Lower leg skin (tissue), 4 donors: ENCODE measurements around the gene RAD51. TPM values are rescaled to one million over a fixed set of nuclear protein-coding genes. Genes with fewer than 3 reads are reported as not detected.

Experiments
- DNase-seq, 2 donors: peaks; one replicate each; pipeline ENCODE4 v3.0.0-alpha.2; 2019; ENCODE audit warnings: low spot score in 2 of 2
- H3K4me3 ChIP-seq: fragments of 200-600 bp; sonication (generic); 2 replicates; pipeline ENCODE4 v1.5.1; 2017; ENCODE audit warnings: mild to moderate bottlenecking, low read depth; ENCODE audit not compliant: poor library complexity, severe bottlenecking
- CTCF ChIP-seq, 3 donors: fragments of 450-650 bp; IDR thresholded peaks; one replicate each; pipeline ENCODE4 v1.5.1; 2016; ENCODE audit warnings: antibody characterized with exemption in 3 of 3, mild to moderate bottlenecking in 3 of 3, moderate library complexity in 2 of 3
- POLR2A ChIP-seq, 2 donors: fragments of 450-650 bp; IDR thresholded peaks; one replicate each; pipeline ENCODE4 v1.6.1; 2016 to 2017; ENCODE audit warnings: antibody characterized with exemption in 2 of 2, mild to moderate bottlenecking in 1 of 2, moderate library complexity in 1 of 2
- WGBS, 2 donors: methylation state at CpG; one replicate each; pipeline ENCODE4 v1.1.5; 2018; 5-methylcytosine and 5-hydroxymethylcytosine counted together
- intact Hi-C: fragments of 100-400 bp; cut with DNase I; formaldehyde crosslinking; loops from one replicate; pipeline ENCODE4 v1.15.0; 2023; ENCODE audit warnings: low total_unique reads
- total RNA-seq, 4 donors: library from RNA; depleted of rRNA; stranded (reverse); fragments of >200 nt; gene quantifications; one replicate each; pipeline ENCODE4 v1.1.0, GENCODE V29; 2016

Gene RAD51
- total RNA-seq, 4 donors from 2014 or later: 0.46 to 1.4 (median 0.68) TPM

- intact Hi-C loops: no loop called here
- 71 to 77% methylated on average over 2 of the region's 2 CpGs for WGBS, 2 donors
- no peak for TF ChIP-seq POLR2A (IDR thresholded peaks at IDR 0.05)
- TF ChIP-seq CTCF (IDR thresholded peaks at IDR 0.05): no peak
Observed at GRCh38 chr15:40743485-40743901, 48.5 kb downstream of the RAD51 start.

GRCh38 chr15:40743921-40744814 is 49.2 kb downstream of the RAD51 start:
- WGBS, 2 donors: 68 to 73% methylated on average over 12 of the region's 12 CpGs
- intact Hi-C loops: no loop called here
- DNase-seq: no peak
- H3K4me3 ChIP-seq: no peak overlapping the region
- TF ChIP-seq CTCF (IDR thresholded peaks at IDR 0.05) (no peak), POLR2A (IDR thresholded peaks at IDR 0.05) (no peak)

More at GRCh38 chr15:40743485-40743901, 48.5 kb downstream of the RAD51 start:
- DNase-seq: no peak
- no peak overlapping the region for H3K4me3 ChIP-seq

GRCh38 chr15:40744815-40745152 is 49.8 kb downstream of the RAD51 start:
- TF ChIP-seq POLR2A (IDR thresholded peaks at IDR 0.05) (no peak), CTCF (IDR thresholded peaks at IDR 0.05) (no peak)
- DNase-seq: no peak
- no peak overlapping the region for H3K4me3 ChIP-seq
- intact Hi-C loops: loop anchor here (5.0 kb wide), 1 partner anchor 38 kb away; no protein-coding TSS in a partner anchor
- WGBS, 2 donors: 90 to 96% methylated on average over 5 of the region's 5 CpGs

DNA sequence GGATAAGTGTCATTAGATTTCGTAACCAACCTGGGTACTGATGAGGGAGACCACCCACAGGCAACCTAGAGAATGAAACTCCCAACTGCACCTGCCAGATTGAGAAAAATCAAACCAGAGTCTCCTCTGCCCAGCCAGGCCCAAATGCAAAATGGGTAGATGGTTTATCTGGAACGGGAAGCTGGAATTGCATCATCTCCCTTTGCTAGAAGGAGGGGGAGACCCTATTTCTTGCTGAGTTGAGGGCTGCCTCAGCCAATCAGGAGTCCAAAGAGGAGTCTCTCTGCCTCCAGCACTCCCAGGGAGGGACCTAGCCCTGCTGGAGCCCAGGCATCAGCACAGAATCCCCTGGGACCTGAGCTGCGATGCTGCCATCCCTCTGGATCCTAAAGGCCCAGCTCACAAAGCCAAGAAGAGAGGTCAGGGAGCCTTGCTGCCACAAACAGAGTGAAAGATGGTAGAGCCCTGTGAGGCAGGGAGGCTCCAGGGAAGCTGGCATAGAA is 52.0 kb downstream of the RAD51 start:
- 68 to 75% methylated on average over 3 of the region's 3 CpGs for WGBS, 2 donors
- intact Hi-C loops: loop anchor here (5.0 kb wide), 1 partner anchor 35 kb away; no protein-coding TSS in a partner anchor
- no peak for DNase-seq
- no peak for TF ChIP-seq POLR2A (IDR thresholded peaks at IDR 0.05)
- TF ChIP-seq CTCF (IDR thresholded peaks at IDR 0.05): no peak
- H3K4me3 ChIP-seq: no peak overlapping the region

DNA sequence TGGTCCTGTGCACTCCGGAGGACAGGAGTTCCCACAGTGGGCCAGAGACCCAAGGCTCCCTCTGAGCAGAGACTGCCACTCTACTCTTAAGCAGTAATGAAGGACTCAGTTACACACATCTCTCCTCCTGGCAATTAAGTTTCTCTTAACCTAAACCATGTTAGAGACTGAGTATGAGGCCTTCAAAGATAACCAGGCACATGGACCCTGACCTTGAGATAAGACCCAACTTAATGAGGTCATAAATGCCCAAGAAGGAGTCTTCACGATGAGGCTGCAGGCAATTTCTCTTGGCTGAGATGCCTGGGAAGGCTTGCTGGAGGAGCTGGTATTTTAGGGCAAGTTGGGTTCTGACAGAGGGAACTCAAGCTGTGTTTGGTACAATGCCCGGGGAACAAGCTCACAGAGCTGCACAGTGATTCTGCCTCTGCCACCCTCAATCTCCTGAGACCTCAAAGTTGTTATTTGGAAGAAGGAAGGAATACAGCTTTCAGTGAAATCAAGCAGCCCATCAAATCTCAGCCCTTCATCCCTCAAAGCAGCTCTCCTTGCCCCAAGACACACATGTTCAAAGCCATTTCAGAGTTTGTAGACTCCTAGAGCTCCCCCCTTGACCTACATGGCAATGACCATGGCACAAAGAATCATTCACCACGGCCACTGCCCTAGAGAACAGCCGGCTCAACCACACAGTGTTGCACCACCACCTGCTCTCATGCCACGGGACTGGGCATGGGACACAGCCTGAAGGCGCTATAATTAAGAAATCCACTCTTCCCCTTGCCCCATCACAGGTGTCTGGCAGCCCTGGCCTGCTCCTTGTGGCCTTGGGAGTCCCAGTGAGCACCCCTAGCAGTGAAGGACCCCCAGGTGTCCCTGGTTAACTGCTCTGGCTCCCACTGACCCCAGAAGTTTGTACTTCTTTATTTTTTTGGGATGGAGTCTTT is 53.0 kb downstream of the RAD51 start:
- 67% methylated on average over 7 of the region's 7 CpGs for WGBS, 2 donors
- no peak overlapping the region for H3K4me3 ChIP-seq
- DNase-seq: no peak
- intact Hi-C loops: loop anchor here (5.0 kb wide), 1 partner anchor 34 kb away; no protein-coding TSS in a partner anchor
- TF ChIP-seq POLR2A (IDR thresholded peaks at IDR 0.05): no peak
- no peak for TF ChIP-seq CTCF (IDR thresholded peaks at IDR 0.05)
